Liver (tissue), 9 donors: ENCODE data around the gene TBC1D9B. TPM values are rescaled to one million over a fixed set of nuclear protein-coding genes. Genes with fewer than 3 reads are reported as not detected.

Source experiments
- DNase-seq: peaks from one replicate; pipeline ENCODE4 v3.0.0-alpha.2; 2017; ENCODE audit warnings: low spot score
- H3K27ac ChIP-seq, 2 donors: one replicate each; pipeline ENCODE4 v1.7.0; 2013; ENCODE audit warnings: inconsistent platforms in 2 of 2, low read length in 2 of 2, control low read depth in 1 of 2, low read depth in 1 of 2, mild to moderate bottlenecking in 1 of 2
- H3K27me3 ChIP-seq, 4 donors: one replicate each; pipeline versions ENCODE4 v1.6.1 to v1.7.0; 2013; ENCODE audit warnings: low read length in 3 of 4, inconsistent platforms in 1 of 4, mild to moderate bottlenecking in 1 of 4, moderate library complexity in 1 of 4; ENCODE audit not compliant: control insufficient read depth in 4 of 4, insufficient read depth in 4 of 4
- H3K36me3 ChIP-seq, 4 donors: one replicate each; pipeline versions ENCODE4 v1.6.1 to v1.7.0; 2013; ENCODE audit warnings: low read length in 3 of 4, mild to moderate bottlenecking in 3 of 4, low read depth in 1 of 4, moderate library complexity in 1 of 4; ENCODE audit not compliant: control insufficient read depth in 4 of 4, insufficient read depth in 3 of 4
- H3K4me1 ChIP-seq, 4 donors: one replicate each; pipeline versions ENCODE4 v1.6.1 to v1.7.0; 2013; ENCODE audit warnings: low read length in 3 of 4, mild to moderate bottlenecking in 3 of 4, moderate library complexity in 1 of 4; ENCODE audit not compliant: control insufficient read depth in 4 of 4, insufficient read depth in 4 of 4
- H3K4me3 ChIP-seq, 3 donors: one replicate each; pipeline versions ENCODE4 v1.6.1 to v1.7.0; 2013; ENCODE audit warnings: low read length in 3 of 3, control low read depth in 1 of 3, low read depth in 1 of 3, mild to moderate bottlenecking in 1 of 3
- H3K9ac ChIP-seq, 2 donors: one replicate each; pipeline ENCODE4 v1.7.0; 2013; ENCODE audit warnings: low read length in 2 of 2, mild to moderate bottlenecking in 2 of 2, moderate library complexity in 2 of 2, control low read depth in 1 of 2, low read depth in 1 of 2
- H3K9me3 ChIP-seq, 4 donors: one replicate each; pipeline versions ENCODE4 v1.6.1 to v1.7.0; 2013; ENCODE audit warnings: low read length in 3 of 4; ENCODE audit not compliant: control insufficient read depth in 4 of 4
- ATF3 ChIP-seq: IDR thresholded peaks from 2 replicates; pipeline ENCODE4 v1.6.1; 2016; ENCODE audit warnings: antibody characterized with exemption
- CTCF ChIP-seq: fragments of 150-350 bp; IDR thresholded peaks from 2 replicates; pipeline ENCODE4 v1.5.1; 2017; ENCODE audit warnings: improper control_type of control experiment, low read depth, low read length; ENCODE audit not compliant: missing input control
- EGR1 ChIP-seq, 2 donors: IDR thresholded peaks; 2 replicates each; pipeline ENCODE4 v1.6.1; 2016 to 2018; ENCODE audit warnings: antibody characterized with exemption in 2 of 2, low read depth in 2 of 2
- FOXA1 ChIP-seq: IDR thresholded peaks from 2 replicates; pipeline ENCODE4 v1.6.1; 2016; ENCODE audit warnings: antibody characterized with exemption
- FOXA2 ChIP-seq: IDR thresholded peaks from 2 replicates; pipeline ENCODE4 v1.6.1; 2016; ENCODE audit warnings: antibody characterized with exemption
- GABPA ChIP-seq, 2 donors: IDR thresholded peaks in 1 of 2; conservative IDR thresholded peaks in 1 of 2; 2 replicates each; pipeline ENCODE4 v1.6.1; 2016; ENCODE audit warnings: antibody characterized with exemption in 2 of 2, mild to moderate bottlenecking in 1 of 2, moderate library complexity in 1 of 2
- HNF4A ChIP-seq, 2 donors: conservative IDR thresholded peaks; 2 replicates each; pipeline ENCODE4 v1.6.1; 2016; ENCODE audit warnings: antibody characterized with exemption in 2 of 2, mild to moderate bottlenecking in 2 of 2
- HNF4G ChIP-seq: IDR thresholded peaks from 2 replicates; pipeline ENCODE4 v1.6.1; 2016; ENCODE audit warnings: antibody characterized with exemption
- JUND ChIP-seq, 2 donors: IDR thresholded peaks; 2 replicates each; pipeline ENCODE4 v1.6.1; 2016; ENCODE audit warnings: antibody characterized with exemption in 2 of 2
- MAX ChIP-seq: IDR thresholded peaks from 2 replicates; pipeline ENCODE4 v1.6.1; 2016; ENCODE audit warnings: antibody characterized with exemption
- NR2F2 ChIP-seq: IDR thresholded peaks from 2 replicates; pipeline ENCODE4 v1.6.1; 2016; ENCODE audit warnings: antibody characterized with exemption
- RAD21 ChIP-seq, 2 donors: IDR thresholded peaks; 2 replicates each; pipeline ENCODE4 v1.6.1; 2016; ENCODE audit warnings: antibody characterized with exemption in 2 of 2, mild to moderate bottlenecking in 2 of 2
- REST ChIP-seq: IDR thresholded peaks from 2 replicates; pipeline ENCODE4 v1.6.1; 2016; ENCODE audit warnings: antibody characterized with exemption, mild to moderate bottlenecking
- RXRA ChIP-seq, 2 donors: IDR thresholded peaks; 2 replicates each; pipeline ENCODE4 v1.6.1; 2017 to 2018; ENCODE audit warnings: antibody characterized with exemption in 2 of 2, mild to moderate bottlenecking in 1 of 2
- SP1 ChIP-seq: IDR thresholded peaks from 2 replicates; pipeline ENCODE4 v1.6.1; 2018; ENCODE audit warnings: antibody characterized with exemption, mild to moderate bottlenecking
- TAF1 ChIP-seq: conservative IDR thresholded peaks from 2 replicates; pipeline ENCODE4 v1.6.1; 2016; ENCODE audit warnings: antibody characterized with exemption, mild to moderate bottlenecking
- YY1 ChIP-seq: IDR thresholded peaks from 2 replicates; pipeline ENCODE4 v1.6.1; 2016; ENCODE audit warnings: antibody characterized with exemption, mild to moderate bottlenecking
- ZBTB33 ChIP-seq: IDR thresholded peaks from 2 replicates; pipeline ENCODE4 v1.6.1; 2016; ENCODE audit warnings: antibody characterized with exemption
- WGBS: extraction: QIAGEN DNeasy Blood & Tissue Kit; methylation state at CpG from one replicate; pipeline ENCODE4 v1.1.7; 2013; 5-methylcytosine and 5-hydroxymethylcytosine counted together
- polyA plus RNA-seq, 2 donors: library from polyadenylated mRNA; stranded (reverse) in 1 of 2; unstranded in 1 of 2; fragments of 200-250 nt in 1 of 2; fragments of >200 nt in 1 of 2; fragmentation: Nextera tagmentation in 1 of 2; extraction: Ambion mirVana in 1 of 2; gene quantifications; one replicate each; pipeline versions ENCODE4 v1.2.1 to v1.2.3, GENCODE V29; 2013 to 2015
- total RNA-seq, 2 donors: library from RNA; depleted of rRNA; stranded (reverse); fragments of >200 nt; gene quantifications; one replicate each; pipeline ENCODE4 v1.2.3, GENCODE V29; 2014
- donor health status: healthy.
- donor health status: healthy.
- donor health status: healthy.
- donor health status: healthy.
- donor health status: healthy.

Gene TBC1D9B
- total and polyA plus RNA-seq, 4 donors = 23.1 to 55.4 (median 38.7) TPM

- Histone ChIP-seq H3K4me3 (peak overlapping the region in 1 of 3 donors; percentile 51), H3K4me1 (peaks cover 22 to 55% (median 34%) of the 10 kb centered on the region in 4 donors), H3K9me3 (no peaks in the 10 kb centered on the region), H3K9ac (peak overlapping the region in 1 of 2 donors; percentile 14), H3K27me3 (no peaks in the 10 kb centered on the region), H3K36me3 (no peaks in the 10 kb centered on the region), H3K27ac (peak overlapping the region in 1 of 2 donors; percentile 23)
- WGBS = 2% methylated on average over 72 of the region's 72 CpGs
- no peak for DNase-seq
- TF ChIP-seq MAX = no peak
- TF ChIP-seq JUND (IDR thresholded peaks at IDR 0.05) = no peak
Measured at GRCh38 chr5:179816796-179817469, 90.8 kb downstream of the TBC1D9B start.

GRCh38 chr5:179816401-179816795 lies 91.3 kb downstream of the TBC1D9B start:
- WGBS = 76% methylated on average over 23 of the region's 23 CpGs
- H3K9me3 ChIP-seq = no peaks in the 10 kb centered on the region
- peaks cover 21 to 54% (median 33%) of the 10 kb centered on the region in 4 donors for H3K4me1 ChIP-seq
- H3K27ac ChIP-seq = no peak overlapping the region
- no peak overlapping the region for H3K9ac ChIP-seq
- TF ChIP-seq RXRA (IDR thresholded peaks at IDR 0.05) (no peak), MAX (no peak), FOXA2 (no peak), GABPA (IDR thresholded peaks at IDR 0.05 in 1 of 2, conservative IDR thresholded peaks at IDR 0.05 in 1 of 2) (no peak), TAF1 (no peak), JUND (IDR thresholded peaks at IDR 0.05) (no peak), FOXA1 (no peak), HNF4G (no peak), EGR1 (IDR thresholded peaks at IDR 0.05; ENCODE audit: low read depth in 2 of 2) (no peak), SP1 (no peak), ZBTB33 (no peak), NR2F2 (no peak), RAD21 (IDR thresholded peaks at IDR 0.05) (no peak), ATF3 (no peak), CTCF (no peak), REST (no peak), HNF4A (conservative IDR thresholded peaks at IDR 0.05) (no peak), YY1 (no peak)
- no peaks in the 10 kb centered on the region for H3K36me3 ChIP-seq
- H3K27me3 ChIP-seq = no peaks in the 10 kb centered on the region
- H3K4me3 ChIP-seq = peak overlapping the region in 1 of 3 donors; percentile 51
- DNase-seq = no peak
